AG04449 (cell line): ENCODE results near the gene SCAF8.

Source experiments
- CTCF ChIA-PET: fragments of 350-600 bp; formaldehyde crosslinking; extraction: SDS; loops from one replicate; lab custom pipeline; 2021; ENCODE audit warnings: antibody characterized with exemption; lab: Yijun Ruan, JAX
- POLR2A ChIA-PET: fragments of 400-600, 350-600 bp; formaldehyde crosslinking; extraction: SDS; loops from one replicate; lab custom pipeline; 2020; ENCODE audit warnings: antibody characterized with exemption, inconsistent platforms; lab: Yijun Ruan, JAX
- DNase-seq: peaks from one replicate; pipeline ENCODE4 v3.0.0-alpha.2; 2010; ENCODE audit warnings: low read depth, low spot score
- H3K4me3 ChIP-seq: 2 replicates; pipeline ENCODE4 v1.5.1; 2011; ENCODE audit warnings: low read depth, mild to moderate bottlenecking, control low read depth, low read length
- TF ChIP-seq, protein P1 (sequence below): IDR thresholded peaks from one replicate; pipeline ENCODE4 v1.5.1; 2011; ENCODE audit warnings: mild to moderate bottlenecking, moderate library complexity, low read length, control low read depth, inconsistent platforms; ENCODE audit not compliant: insufficient read depth; ENCODE audit errors: missing control alignments

Gene SCAF8, protein sequence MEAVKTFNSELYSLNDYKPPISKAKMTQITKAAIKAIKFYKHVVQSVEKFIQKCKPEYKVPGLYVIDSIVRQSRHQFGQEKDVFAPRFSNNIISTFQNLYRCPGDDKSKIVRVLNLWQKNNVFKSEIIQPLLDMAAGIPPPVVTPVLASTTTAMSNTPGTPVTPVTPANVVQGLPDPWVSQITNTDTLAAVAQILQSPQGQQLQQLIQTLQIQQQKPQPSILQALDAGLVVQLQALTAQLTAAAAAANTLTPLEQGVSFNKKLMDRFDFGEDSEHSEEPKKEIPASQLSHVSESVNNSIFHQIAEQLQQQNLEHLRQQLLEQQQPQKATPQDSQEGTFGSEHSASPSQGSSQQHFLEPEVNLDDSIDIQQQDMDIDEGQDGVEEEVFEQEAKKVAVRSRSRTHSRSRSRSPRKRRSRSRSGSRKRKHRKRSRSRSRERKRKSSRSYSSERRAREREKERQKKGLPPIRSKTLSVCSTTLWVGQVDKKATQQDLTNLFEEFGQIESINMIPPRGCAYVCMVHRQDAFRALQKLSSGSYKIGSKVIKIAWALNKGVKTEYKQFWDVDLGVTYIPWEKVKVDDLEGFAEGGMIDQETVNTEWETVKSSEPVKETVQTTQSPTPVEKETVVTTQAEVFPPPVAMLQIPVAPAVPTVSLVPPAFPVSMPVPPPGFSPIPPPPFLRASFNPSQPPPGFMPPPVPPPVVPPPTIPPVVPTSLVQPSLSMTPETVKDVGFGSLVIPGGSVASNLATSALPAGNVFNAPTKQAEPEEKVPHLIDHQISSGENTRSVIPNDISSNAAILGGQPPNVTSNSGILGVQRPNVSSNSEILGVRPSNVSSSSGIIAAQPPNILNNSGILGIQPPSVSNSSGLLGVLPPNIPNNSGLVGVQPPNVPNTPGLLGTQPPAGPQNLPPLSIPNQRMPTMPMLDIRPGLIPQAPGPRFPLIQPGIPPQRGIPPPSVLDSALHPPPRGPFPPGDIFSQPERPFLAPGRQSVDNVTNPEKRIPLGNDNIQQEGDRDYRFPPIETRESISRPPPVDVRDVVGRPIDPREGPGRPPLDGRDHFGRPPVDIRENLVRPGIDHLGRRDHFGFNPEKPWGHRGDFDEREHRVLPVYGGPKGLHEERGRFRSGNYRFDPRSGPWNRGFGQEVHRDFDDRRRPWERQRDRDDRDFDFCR (N-terminal part only)

DNA sequence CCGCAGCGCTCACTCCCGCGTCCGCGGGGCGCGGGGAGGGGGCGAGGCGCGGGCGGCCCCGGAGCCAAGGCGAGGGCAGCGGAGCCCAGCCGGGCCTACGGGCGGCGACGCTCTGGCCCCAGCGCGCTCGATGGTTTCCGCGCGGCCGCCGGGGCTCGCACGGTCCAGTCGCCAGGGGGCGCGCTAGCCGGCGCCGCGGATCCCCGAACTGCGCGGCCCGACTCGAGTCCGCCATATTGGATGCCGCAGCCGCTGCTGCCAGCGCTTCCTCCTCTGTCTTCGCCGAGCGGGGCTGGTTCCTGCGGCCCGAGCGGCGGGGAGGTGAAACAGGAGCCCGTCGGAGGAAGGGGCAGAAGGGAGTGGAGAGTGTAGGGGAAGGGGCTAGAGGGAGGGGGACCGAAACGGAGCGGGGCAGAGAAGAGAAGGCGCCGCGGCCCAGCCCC, at the start of gene SCAF8:
SCAF8 (plus strand) TSS at position 234 of the 443 bp plus-strand sequence. CDS start 485 bp downstream, outside the sequence.
- DNase-seq: no peak
- ChIA-PET POLR2A (no interaction called here), CTCF (interaction anchor here (1.0 to 2.6 kb wide), 5 partner anchors 10 to 74 kb away, joined by 3 to 10 read pairs (median 3); no protein-coding TSS in a partner anchor)
- TF ChIP-seq, protein P1, sequence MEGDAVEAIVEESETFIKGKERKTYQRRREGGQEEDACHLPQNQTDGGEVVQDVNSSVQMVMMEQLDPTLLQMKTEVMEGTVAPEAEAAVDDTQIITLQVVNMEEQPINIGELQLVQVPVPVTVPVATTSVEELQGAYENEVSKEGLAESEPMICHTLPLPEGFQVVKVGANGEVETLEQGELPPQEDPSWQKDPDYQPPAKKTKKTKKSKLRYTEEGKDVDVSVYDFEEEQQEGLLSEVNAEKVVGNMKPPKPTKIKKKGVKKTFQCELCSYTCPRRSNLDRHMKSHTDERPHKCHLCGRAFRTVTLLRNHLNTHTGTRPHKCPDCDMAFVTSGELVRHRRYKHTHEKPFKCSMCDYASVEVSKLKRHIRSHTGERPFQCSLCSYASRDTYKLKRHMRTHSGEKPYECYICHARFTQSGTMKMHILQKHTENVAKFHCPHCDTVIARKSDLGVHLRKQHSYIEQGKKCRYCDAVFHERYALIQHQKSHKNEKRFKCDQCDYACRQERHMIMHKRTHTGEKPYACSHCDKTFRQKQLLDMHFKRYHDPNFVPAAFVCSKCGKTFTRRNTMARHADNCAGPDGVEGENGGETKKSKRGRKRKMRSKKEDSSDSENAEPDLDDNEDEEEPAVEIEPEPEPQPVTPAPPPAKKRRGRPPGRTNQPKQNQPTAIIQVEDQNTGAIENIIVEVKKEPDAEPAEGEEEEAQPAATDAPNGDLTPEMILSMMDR: peak; percentile 76
- peak within 1 kb of the TSS; percentile 85 for H3K4me3 ChIP-seq

DNA sequence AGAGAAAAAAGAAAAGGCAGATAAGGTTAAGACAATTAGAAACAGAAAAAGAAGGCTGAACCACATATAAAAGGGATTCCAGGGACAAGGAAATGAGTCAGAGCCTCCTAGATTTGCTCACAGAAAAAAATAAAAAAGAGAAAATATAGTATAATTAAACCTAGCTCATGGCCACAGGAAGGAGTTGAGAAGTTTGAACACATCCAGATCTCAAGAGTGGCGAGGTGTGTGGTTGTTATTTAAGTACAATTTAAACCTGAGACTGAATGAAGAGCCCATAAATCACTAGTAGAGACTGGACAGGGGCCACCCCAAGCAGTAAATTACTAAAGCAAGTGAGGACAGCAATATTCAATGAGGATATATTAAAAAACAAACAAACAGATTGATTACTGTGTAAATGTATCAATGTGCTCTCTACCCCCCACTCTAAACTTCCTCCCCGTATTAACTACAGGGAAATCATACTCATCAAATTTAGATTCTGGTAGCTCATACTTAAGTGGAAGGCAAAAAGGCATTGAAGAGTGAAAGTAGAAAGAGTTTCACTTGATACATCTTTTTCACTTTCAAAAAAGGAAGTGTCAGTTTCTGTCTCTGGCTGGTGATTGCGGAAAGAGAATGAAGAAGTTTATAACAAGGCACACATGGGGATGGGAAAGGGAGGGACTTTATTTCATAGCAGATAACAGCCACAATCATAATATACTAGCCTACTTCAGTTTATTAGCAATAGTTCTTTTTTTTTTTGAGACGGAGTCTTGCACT, 49.3 kb upstream of the SCAF8 start:
- ChIA-PET CTCF (interaction anchor here (0.9 to 3.4 kb wide), 5 partner anchors 10 to 184 kb away, joined by 3 to 36 read pairs (median 4); no protein-coding TSS in a partner anchor), POLR2A (interaction anchor here (0.6 to 1.1 kb wide), 2 partner anchors 11 to 147 kb away, joined by 3 read pairs; no protein-coding TSS in a partner anchor)
- DNase-seq: peak; percentile 4
- H3K4me3 ChIP-seq: no peak overlapping the region
- TF ChIP-seq, protein P1: no peak

DNA sequence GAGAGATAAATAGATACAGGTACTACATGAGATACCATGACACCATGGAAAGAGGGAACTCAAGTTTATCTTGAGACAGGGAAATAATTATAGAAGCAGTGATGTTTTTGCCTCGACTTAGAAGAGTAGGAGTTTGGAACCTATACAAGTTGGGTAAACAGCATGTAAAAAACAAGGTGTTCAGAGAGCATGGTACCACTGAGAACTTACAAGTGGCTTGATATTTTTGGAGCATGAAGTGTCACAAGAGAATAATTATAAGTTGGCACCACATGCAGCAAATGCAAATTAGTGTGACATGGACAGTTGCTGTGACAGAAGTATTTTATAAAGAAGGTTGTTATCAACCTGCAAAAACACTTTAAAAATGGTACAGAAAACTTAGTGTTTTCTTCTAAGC, 47.1 kb upstream of the SCAF8 start:
- DNase-seq: no peak
- TF ChIP-seq, protein P1: no peak
- POLR2A ChIA-PET: no interaction called here
- H3K4me3 ChIP-seq: no peak overlapping the region
- CTCF ChIA-PET: no interaction called here

DNA sequence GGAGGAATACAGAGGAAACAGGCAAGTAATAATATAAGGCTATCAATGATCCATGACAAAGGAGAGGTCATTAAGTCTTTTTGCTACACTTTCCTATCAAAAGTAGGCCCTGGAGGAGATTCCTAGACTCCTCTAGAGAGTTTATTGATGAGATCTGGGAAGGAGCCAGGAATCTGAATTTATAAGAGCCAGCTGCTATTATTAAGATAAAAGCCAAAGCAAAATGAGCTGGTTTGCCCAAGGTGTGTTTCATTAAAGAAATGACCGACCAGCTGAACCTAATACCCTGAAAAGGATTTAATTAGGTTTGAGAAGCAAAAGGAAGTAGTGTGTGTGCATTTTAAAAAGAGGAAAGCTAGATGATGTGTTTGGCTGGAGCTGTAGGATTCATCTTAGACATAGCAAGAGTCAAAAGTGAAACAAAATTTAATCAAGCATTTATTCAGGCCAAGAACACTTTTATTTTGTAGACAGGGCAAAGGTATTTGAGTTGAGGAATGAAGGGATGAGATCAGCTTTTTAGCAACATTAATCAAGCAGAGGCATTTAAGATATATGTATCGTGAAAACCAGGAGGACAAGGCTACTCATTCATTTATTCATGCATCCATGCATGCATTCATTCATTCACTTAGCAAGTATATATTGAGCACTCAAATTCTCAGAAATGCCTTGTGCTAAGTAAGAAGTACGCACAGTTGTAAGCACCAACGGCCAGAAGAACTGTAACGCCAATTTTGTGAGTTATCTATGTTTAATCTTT, 43.5 kb upstream of the SCAF8 start:
- no peak for DNase-seq
- TF ChIP-seq, protein P1: no peak
- ChIA-PET CTCF (interaction anchor here (1.0 to 3.4 kb wide), 2 partner anchors 11 to 15 kb away, joined by 3 to 20 read pairs; no protein-coding TSS in a partner anchor), POLR2A (no interaction called here)
- no peak overlapping the region for H3K4me3 ChIP-seq

DNA sequence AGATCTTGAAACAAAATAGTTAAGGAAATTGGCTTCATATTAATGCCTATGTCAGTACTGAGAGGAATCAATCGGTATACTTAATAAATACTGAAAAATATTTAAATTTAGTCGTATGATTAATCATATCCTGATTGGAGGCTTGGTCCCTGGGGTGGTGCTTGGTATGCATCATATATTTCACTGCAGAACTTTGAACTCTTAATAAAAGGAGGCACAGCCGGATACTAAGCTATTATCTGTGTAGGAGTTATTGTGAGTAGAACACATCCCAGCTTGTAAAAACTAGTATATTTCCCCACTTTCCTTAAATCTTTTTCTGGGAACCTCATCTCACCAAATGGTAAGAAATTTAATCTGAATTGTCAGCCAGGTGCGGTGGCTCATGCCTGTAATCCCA, 42.4 kb upstream of the SCAF8 start:
- TF ChIP-seq, protein P1: no peak
- CTCF ChIA-PET: interaction anchor here (3.4 kb wide), 1 partner anchor 16 kb away, joined by 20 read pairs; no protein-coding TSS in a partner anchor
- no peak for DNase-seq
- H3K4me3 ChIP-seq: no peak overlapping the region
- POLR2A ChIA-PET: no interaction called here
